ENCODE measurements around the gene PRCC.

The PRCC gene

DNA sequence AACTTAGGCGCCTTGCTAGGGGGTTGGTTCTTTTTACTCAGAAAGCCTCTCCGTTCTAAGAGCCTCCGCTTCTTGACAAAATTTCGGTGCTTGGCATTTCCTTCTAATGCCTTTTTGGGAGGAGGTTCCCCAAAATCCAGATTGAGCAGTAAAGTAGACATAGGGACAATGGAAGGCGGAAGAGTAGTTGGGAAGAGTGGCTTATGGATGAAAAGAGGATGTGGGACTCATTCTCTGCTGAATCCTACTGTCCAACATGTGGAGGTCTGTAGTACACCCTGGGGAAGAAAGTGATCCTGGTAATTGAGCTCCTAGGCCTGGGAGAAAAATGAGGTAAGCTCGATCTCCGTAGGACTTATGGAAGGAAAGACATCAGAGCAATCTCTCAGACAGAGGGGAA is 39.8 kb upstream of the PRCC start:
- Histone ChIP-seq H3K27me3 (replicated peaks; ENCODE audit: control insufficient read depth, insufficient read depth, low read length) (no peaks in the 10 kb centered on the region), H3K4me3 (replicated peaks; ENCODE audit: low read depth, low read length) (peak overlapping the region; percentile 100), H3K36me3 (ENCODE audit: control insufficient read depth, insufficient read depth, low read length) (peaks cover 22% of the 10 kb centered on the region)
- no peak for DNase-seq (ENCODE audit: extremely low read depth, insufficient read length)
- TF ChIP-seq CTCF (IDR thresholded peaks at IDR 0.05; ENCODE audit: insufficient read depth, low read length, poor library complexity, severe bottlenecking), result no peak

- DNase-seq (ENCODE audit: extremely low read depth, insufficient read length), result peak; percentile 88
Measured at GRCh38 chr1:156727926-156728598, 39.3 kb upstream of the PRCC start, which contains the start of gene METTL25B. Gene METTL25B (plus strand): TSS chr1:156728469. CDS start chr1:156729105, 636 bp downstream.

DNA sequence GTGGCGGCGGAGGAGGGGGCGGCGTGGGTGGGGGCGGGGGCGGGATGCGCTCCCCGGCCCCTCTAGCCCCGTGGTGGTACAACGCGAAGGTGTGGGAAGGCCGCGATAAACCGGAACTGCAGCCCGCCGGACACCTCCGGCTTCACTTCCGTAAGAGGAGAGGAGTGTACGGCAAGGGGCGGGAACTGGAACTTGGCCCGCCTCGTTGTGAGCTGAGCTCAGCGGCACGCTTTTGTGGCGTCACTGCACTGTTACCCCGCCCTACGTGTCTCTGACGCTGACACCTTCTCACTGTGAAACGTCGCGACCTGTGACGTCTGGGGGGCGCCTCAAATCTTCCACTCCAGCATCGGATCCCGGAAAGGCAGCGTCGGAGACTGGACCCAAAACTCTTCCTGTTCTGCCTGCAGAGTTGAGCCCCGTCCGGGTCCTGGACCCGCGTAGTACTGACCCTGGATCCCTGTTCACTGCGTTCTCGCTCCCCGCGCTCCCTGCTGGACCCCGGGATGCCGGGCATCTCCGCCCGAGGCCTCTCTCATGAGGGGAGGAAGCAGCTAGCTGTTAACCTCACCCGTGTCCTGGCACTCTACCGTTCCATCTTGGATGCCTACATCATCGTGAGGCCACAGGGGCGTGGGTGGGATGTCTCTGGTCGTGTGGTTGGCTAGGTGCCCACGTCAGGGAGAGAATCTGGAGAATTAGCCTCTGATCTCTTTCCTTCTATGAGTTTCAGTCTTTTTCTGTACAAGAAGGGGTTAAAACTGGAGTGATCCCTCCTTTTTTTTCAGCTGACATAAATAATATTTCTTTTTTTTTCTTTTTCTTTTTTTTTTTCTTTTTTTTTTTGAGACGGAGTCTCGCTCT is 38.5 kb upstream of the PRCC start, which contains the start of gene ISG20L2:
ISG20L2 (minus strand) TSS at position 168 of the 864 bp plus-strand sequence. CDS start 1,114 bp downstream, outside the sequence.
- H3K36me3 ChIP-seq (ENCODE audit: control insufficient read depth, insufficient read depth, low read length), result peaks cover 17% of the 10 kb centered on the region
- DNase-seq (ENCODE audit: extremely low read depth, insufficient read length), result peak; percentile 91

More at GRCh38 chr1:156727926-156728598, 39.3 kb upstream of the PRCC start, which contains the start of gene METTL25B:
- H3K36me3 ChIP-seq (ENCODE audit: control insufficient read depth, insufficient read depth, low read length), result peaks cover 18% of the 10 kb centered on the region
- no peak for TF ChIP-seq CTCF (IDR thresholded peaks at IDR 0.05; ENCODE audit: insufficient read depth, low read length, poor library complexity, severe bottlenecking)
- H3K27me3 ChIP-seq (replicated peaks; ENCODE audit: control insufficient read depth, insufficient read depth, low read length), result no peaks in the 10 kb centered on the region
- H3K4me3 ChIP-seq (replicated peaks; ENCODE audit: low read depth, low read length), result peak within 1 kb of the TSS; percentile 100

GRCh38 chr1:156733989-156734584 is 33.2 kb upstream of the PRCC start:
- no peak for DNase-seq (ENCODE audit: extremely low read depth, insufficient read length)
- no peak overlapping the region for H3K4me3 ChIP-seq (replicated peaks; ENCODE audit: low read depth, low read length)
- no peak for TF ChIP-seq CTCF (IDR thresholded peaks at IDR 0.05; ENCODE audit: insufficient read depth, low read length, poor library complexity, severe bottlenecking)
- H3K36me3 ChIP-seq (ENCODE audit: control insufficient read depth, insufficient read depth, low read length), result peaks cover 18% of the 10 kb centered on the region
- H3K27me3 ChIP-seq (replicated peaks; ENCODE audit: control insufficient read depth, insufficient read depth, low read length), result no peaks in the 10 kb centered on the region

More for the DNA sequence above, 38.5 kb upstream of the PRCC start, which contains the start of gene ISG20L2:
- TF ChIP-seq CTCF (IDR thresholded peaks at IDR 0.05; ENCODE audit: insufficient read depth, low read length, poor library complexity, severe bottlenecking), result no peak
- H3K27me3 ChIP-seq (replicated peaks; ENCODE audit: control insufficient read depth, insufficient read depth, low read length), result no peaks in the 10 kb centered on the region
- H3K4me3 ChIP-seq (replicated peaks; ENCODE audit: low read depth, low read length), result peak within 1 kb of the TSS; percentile 100

DNA sequence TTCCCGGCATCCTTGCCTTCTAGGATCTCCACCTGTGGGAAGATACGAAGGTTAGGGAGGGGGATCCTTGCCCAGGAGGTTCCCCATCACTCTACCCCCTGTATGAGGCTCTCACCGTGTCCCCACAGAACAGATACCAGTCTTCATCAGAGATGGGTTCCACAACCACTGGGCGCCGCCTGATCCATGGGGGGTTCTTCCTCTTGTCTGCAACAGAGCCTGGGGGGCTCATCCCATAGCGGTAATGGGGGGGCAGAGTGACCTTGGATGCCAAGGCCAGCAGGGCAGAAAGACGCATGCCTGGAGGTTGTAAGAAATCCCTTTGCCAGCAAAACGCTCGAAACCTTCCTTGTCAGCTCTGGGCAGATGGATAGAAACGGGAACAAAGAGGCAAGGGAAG is 28.9 kb upstream of the PRCC start:
- no peaks in the 10 kb centered on the region for H3K27me3 ChIP-seq (replicated peaks; ENCODE audit: control insufficient read depth, insufficient read depth, low read length)
- peaks cover 18% of the 10 kb centered on the region for H3K36me3 ChIP-seq (ENCODE audit: control insufficient read depth, insufficient read depth, low read length)
- no peak for TF ChIP-seq CTCF (IDR thresholded peaks at IDR 0.05; ENCODE audit: insufficient read depth, low read length, poor library complexity, severe bottlenecking)
- H3K4me3 ChIP-seq (replicated peaks; ENCODE audit: low read depth, low read length), result no peak overlapping the region
- DNase-seq (ENCODE audit: extremely low read depth, insufficient read length), result no peak
